Gastroesophageal sphincter (tissue), 3 donors: ENCODE results near the gene SEC14L3.

ENCODE experiments used
- POLR2AphosphoS5 ChIP-seq: sonication (generic); formaldehyde crosslinking; IDR thresholded peaks from one replicate; pipeline ENCODE4 v1.6.1; 2017; ENCODE audit warnings: antibody characterized with exemption
- TF ChIP-seq, protein P1 (sequence below), 4 experiments: fragments of 200-600 bp in 2 of 4; fragments of 450-650 bp in 2 of 4; sonication (generic) in 1 of 4; IDR thresholded peaks; one replicate each; pipeline ENCODE4 v1.5.1; 2017 to 2019; ENCODE audit warnings: antibody characterized with exemption in 4 of 4, mild to moderate bottlenecking in 2 of 4, moderate library complexity in 2 of 4

- TF ChIP-seq, protein P1, sequence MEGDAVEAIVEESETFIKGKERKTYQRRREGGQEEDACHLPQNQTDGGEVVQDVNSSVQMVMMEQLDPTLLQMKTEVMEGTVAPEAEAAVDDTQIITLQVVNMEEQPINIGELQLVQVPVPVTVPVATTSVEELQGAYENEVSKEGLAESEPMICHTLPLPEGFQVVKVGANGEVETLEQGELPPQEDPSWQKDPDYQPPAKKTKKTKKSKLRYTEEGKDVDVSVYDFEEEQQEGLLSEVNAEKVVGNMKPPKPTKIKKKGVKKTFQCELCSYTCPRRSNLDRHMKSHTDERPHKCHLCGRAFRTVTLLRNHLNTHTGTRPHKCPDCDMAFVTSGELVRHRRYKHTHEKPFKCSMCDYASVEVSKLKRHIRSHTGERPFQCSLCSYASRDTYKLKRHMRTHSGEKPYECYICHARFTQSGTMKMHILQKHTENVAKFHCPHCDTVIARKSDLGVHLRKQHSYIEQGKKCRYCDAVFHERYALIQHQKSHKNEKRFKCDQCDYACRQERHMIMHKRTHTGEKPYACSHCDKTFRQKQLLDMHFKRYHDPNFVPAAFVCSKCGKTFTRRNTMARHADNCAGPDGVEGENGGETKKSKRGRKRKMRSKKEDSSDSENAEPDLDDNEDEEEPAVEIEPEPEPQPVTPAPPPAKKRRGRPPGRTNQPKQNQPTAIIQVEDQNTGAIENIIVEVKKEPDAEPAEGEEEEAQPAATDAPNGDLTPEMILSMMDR (IDR thresholded peaks at IDR 0.05) = no peak
- TF ChIP-seq POLR2AphosphoS5 = no peak
These were observed 40.9 kb downstream of the SEC14L3 start for GRCh38 chr22:30430933-30431332.
